ENCODE data around the gene AATK.

The AATK gene

DNA sequence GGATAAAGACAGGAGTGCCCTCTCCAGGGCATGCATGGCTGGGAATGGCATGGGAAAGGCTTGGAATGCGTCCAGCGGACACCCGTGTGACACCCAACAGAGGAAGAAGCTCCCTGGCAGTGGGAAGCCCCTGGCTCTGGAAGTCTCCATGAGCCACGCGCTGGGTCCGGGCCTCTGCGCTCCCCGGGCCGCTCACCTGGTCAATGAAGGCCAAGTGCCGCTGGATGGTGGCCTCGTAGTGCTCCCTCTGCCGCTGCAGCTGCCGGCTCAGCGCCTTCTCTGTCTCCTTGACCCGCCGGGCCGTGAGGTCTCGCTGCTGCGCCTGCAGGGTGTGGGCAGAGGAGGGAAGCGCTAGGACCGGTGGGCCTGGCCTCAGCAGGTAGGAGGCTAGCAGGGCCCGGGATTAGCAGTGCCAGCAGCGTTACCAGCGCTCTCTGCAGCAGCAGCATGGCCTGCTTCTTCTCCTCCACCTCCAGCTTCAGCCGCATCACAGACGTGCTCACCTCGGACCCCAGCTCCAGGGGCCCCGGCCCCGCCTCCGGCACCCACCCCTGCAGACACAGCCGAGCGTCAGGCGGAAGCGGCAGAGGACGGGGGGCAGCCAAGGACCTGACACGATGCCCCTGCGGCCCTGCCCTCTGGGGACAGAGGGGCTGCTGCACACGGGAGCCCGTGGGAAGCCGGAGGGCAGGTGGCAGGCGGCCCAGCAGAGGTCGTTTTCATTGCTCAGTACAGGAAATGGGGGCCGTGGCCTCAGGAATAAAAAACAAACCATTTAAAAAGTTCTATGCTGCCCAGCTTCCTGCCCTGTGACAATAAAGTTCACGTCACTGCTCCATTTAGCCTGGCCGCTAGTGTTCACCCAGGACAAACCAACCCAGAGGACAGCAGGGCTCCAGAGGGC is 30.7 kb upstream of the AATK start:
- no peak for DNase-seq (ENCODE audit: low read depth)

DNA sequence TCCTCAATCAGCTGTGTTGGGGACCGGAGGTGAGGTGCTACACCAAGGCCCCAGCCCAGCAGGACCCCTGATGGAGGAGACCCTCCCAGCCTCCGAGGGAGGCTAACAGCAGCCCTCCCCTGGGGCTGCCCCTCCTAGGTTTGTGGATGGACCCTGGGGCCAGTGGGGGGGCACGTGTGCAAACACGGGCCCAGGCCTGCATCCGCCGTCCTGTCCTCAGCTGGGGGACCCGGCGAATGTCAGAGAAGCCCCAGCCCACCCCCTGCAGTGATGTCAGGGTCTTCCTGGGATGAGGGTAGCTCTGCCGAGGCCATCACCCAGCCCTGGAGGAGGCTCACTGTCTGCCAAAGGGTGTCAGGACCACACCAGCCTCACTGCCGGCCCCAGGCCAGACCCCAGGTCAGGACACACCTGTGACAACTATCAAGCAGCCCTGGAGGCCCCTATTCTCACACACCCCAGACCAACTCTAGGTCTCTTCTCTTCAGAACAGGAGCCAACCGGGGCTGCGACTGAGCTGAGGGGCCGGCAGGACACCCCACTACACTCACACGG is 30.0 kb upstream of the AATK start:
- DNase-seq (ENCODE audit: low read depth), result no peak

DNA sequence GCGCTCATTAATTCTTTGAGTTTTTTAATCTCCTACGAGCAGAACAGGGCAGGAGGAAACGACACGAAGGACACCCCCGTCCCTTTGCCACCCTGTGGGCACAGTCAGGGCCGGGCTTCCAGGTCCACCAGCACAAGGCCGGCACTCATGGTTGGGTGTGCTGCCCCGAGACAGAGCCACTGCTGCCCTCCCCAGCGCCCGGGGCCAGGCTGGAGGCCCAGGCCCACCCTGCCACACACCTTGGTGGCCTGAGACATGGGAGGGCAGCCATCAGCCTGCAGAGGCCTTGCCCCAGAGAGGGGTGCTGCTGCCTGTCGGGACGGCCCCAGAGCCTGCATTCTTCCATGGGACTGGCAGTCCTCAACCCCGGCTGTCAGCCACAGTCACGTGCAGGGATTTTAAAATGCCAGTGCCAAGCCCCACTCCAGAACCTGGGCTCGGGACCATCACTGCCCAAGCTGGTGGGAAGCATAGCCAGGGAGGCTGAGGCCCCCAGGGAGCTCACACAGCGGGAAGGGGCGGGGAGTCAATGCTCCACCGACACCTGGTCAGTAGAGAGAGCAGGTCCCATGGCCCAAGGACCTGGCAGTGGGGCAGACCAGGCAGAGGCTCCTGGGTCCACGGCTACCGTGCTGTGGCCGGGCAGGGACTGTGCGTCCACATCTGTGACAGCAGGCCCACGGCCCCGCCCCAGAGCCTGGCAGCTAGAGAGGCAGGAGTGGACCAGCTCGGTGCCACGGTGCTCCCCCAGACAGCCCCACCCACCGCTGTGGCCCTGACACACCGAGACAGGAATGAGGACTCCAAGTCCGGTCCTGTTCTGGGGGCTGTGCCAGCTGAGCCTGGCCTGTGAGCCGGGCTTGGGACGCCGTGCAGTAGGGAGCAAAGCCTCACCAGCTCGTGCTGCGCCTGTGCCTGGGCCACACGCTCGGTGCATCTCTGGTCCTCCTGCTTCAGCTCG is 29.2 kb upstream of the AATK start:
- DNase-seq (ENCODE audit: low read depth), result no peak

DNA sequence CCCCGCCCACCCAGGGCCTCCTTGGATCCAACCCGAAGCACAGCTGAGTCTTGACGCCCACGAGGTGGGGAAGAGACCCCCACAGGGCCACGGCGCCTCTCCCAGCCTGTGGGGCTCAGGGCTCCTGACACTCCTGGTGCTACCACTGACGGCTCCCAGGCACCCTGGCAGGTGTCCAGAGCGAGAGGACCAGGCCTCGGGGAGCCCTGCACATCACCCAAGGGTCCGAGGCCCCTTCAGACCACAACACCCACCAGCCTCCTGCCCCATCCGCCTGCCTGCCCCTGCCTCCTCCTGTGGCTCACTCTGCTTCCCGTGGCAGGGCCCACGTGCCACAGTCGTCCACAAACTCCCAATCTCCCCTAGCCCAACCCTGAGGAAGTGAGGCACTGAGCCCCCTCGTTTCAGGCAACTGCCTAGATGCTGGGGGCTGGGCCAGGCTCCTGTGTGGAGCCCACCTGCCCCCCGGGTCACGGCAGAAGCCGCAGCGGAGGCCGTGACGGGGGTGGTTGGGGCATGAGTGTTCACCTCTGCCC is 28.3 kb upstream of the AATK start:
- DNase-seq (ENCODE audit: low read depth), result no peak

DNA sequence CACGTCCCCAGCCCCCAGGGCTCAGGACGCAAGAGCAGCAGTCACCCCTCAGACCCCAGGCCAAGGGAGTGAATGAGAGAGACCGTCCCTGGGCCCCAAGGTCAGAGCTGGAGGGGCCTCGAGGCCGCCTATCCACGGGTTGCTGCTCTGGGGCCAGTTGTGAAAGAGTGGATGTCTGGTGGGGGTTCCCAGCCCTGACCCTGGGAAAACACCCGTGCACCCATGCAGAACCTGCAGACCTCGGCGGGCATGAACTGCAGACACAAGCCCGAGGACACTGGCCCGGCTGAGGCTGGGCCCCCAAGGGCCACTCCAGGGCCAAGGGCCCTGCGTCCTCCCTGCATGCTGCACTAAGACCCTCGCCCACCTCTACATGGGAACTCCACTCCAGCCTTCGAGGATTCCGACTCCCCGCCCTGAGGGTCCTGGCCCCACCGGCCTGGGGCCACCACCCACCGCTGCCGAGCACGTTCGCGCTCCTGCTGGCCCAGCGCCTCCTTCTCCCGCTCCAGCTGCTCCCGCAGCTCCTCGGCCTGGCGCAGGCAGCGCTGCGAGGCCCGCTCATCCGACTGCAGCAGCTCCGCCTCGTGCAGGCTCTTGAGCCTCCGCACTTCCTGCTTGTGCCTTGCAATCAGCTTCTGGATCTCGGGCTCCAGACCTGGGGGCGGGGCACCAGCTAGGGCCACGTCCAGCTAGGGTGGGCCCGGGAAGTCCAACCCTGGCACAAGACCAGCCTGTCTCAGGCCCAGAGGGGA is 27.6 kb upstream of the AATK start:
- no peak for DNase-seq (ENCODE audit: low read depth)

GRCh38 chr17:81193051-81193410 is 27.0 kb upstream of the AATK start:
- DNase-seq (ENCODE audit: low read depth), result no peak

GRCh38 chr17:81192386-81193050 is 26.5 kb upstream of the AATK start:
- DNase-seq (ENCODE audit: low read depth), result no peak

DNA sequence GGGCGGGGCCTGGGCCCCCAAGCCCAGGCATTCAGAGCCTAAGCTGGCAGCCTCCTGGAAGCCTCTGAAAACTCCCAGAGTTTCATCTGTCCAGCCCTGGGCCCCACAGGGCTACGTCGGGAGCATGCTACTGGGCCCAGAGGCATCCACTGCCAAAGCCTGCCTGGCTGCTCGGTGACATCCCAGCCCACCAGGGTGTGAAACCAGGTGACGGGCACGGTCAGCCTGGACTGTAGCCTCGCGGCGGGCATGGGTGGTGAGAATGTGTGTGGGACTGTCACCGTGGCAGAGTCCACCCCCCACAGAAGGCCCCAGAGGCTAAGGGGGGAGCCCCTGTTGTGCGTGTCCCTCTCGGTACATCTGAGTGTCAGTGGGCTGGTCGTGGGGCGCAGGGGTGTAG is 25.6 kb upstream of the AATK start:
- no peak for DNase-seq (ENCODE audit: low read depth)

GRCh38 chr17:81191116-81191515 is 25.1 kb upstream of the AATK start:
- no peak for DNase-seq (ENCODE audit: low read depth)

- no peak for DNase-seq (ENCODE audit: low read depth)
Measured at GRCh38 chr17:81190591-81190990, 24.6 kb upstream of the AATK start.

DNA sequence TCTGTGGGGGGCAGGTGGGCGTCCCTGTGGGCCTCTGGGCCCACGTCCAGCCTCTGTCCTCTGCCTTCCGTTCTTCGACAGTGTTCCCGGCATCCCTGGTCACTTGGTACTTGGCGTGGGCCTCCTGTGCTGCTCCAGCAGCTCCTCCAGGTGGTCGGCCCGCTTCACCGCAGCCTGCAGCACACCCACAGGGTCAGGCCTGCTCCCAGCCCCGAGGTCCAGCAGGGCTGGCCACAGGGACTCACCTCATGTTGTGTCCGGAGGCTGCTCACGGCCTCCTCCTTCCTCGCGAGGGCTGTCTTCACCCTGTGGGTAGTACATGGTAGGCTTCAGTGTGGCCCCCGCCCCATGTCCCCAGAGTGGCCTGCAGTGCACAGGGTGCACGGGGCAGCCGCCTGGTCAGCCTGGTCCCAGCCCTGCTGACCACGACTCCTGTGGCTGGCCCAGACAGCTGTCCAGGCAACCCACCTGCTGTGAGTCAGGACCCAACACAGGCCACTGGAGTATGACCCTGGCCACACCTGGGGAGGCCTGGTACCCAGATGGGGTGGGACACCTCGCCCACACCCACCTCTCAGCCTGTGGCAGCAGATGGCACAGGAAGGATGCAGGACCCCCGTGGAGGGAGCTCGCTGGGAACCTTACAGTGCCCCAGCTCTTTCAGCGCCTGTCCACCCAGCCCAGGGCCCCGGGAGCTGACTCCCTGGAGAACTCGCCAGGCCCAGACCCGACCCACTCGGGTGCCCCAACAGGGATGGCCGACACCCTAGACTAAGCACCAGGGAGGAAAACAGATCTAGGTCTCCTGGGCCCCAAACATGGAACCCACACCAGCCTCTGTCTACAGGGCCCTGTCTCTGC is 23.9 kb upstream of the AATK start:
- no peak for DNase-seq (ENCODE audit: low read depth)

DNA sequence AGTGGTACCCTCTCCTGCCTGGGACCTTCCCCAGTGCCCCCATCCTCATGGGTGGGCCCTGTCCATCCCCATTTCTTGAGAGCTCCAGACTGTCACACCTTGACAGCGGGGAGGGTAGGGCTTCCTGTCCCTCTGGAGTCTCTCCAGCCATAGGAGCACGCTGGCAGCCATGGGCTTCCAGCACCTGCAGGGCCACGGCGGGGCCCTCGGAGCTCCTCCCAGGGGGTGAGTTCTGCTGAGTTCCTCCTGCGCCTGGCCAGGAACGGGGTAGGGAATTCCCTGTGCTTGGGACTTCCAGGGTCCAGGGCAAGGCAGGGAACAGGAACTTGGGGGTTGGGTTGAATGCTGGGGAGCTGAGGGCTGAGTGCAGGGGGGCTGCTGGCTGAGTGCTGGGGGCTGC is 23.0 kb upstream of the AATK start:
- no peak for DNase-seq (ENCODE audit: low read depth)

DNA sequence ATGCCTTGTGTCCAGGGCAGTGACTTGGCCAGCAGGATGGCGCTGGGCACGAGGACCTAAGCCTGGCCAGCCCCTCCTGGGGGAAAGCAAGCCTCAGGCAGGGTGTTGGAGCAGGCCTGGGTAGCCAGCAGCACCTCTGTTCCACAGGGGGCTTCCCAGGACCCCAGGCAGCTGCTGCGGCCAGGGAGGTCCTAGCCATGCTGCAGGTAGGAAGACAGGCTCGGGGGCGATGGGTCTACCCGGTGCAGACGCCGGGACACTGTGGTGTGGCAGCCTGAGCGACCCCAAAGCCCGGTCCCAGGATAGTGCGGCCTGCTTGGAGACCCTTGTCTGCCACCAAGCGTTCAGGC is 22.4 kb upstream of the AATK start:
- no peak for DNase-seq (ENCODE audit: low read depth)

GRCh38 chr17:81187586-81188490 is 21.8 kb upstream of the AATK start:
- DNase-seq (ENCODE audit: low read depth), result no peak

DNA sequence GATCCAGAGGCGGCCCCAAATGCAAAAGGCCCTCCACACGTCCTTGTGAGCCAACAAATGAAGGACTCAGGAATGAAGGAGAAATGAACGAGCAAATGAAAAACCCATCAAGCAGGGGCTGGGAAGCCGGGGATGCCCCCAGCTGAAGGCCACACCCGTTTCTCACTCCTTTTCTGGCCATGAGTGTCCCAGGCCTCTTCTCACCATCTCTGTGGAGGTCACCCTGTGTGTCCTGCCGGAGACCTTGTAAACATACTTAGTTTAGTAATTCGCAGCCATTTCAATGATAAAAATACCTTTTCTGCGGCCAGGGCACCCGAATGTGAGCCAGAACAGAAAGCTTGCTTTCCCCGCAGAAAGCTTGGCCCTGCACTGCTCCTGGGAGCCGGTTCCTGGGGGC is 21.1 kb upstream of the AATK start:
- DNase-seq (ENCODE audit: low read depth), result no peak

- no peak for DNase-seq (ENCODE audit: low read depth)
Measured at GRCh38 chr17:81186203-81186602, 20.2 kb upstream of the AATK start.

DNA sequence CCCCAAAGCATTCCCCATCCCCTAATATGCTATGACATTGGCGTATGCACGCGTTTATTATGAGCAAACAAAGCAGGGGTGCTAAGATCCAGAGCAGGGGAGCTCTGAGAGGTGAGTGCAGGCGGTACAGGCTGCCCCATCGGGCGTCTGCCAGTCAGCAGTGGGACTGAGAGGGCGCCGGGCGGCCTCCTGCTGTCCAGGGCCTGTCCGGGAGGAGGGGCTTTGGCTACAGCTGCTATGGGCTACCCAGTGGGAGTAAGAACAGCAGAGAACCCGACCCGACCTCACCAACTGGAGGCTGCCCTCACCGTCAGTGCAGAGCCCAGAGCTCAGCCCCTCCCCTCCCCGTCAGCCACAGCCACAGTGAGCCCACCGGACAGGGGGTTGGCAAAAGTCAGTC is 18.5 kb upstream of the AATK start:
- DNase-seq (ENCODE audit: low read depth), result no peak

- no peak for DNase-seq (ENCODE audit: low read depth)
Measured at GRCh38 chr17:81183807-81184206, 17.8 kb upstream of the AATK start.

GRCh38 chr17:81183316-81183715 is 17.3 kb upstream of the AATK start:
- no peak for DNase-seq (ENCODE audit: low read depth)

All from activated T-helper 1 cell treated with Interleukin-2 at 50 U/mL for 16 hours (primary cell).